GM12878 (cell line): ENCODE results near the gene NPAS2. TPM values are rescaled to one million over a fixed set of nuclear protein-coding genes. Genes with fewer than 3 reads are reported as not detected.

ENCODE experiments used
- ATAC-seq: fragments of 200-7000 bp; cut with Tn5 transposase; 3 replicates; pipeline ENCODE4 v1.9.1; 2020; ENCODE audit warnings: mild to moderate bottlenecking, moderate library complexity
- BruUV-seq: library from RNA; stranded (reverse); fragments of 400-500 nt; replicated peaks from 2 replicates; lab custom pipeline; 2021; lab: Mats Ljungman, UMichigan
- CTCF ChIA-PET: fragments of 300-600 bp; sonication (Branson Sonifier 250); formaldehyde crosslinking; extraction: SDS; loops from one replicate; lab custom pipeline; 2021; ENCODE audit warnings: inconsistent platforms; lab: Yijun Ruan, JAX
- POLR2A ChIA-PET: fragments of 350-600 bp; formaldehyde crosslinking; extraction: SDS; loops from one replicate; lab custom pipeline; 2021; ENCODE audit warnings: inconsistent platforms; lab: Charles Lee
- RAD21 ChIA-PET: fragments of 300-600 bp; sonication (Branson Sonifier 250); formaldehyde crosslinking; loops from one replicate; lab custom pipeline; 2023; ENCODE audit warnings: antibody characterized with exemption; ENCODE audit not compliant: unreplicated experiment; lab: Charles Lee
- SMC1A ChIA-PET: fragments of 300-600 bp; sonication (Branson Sonifier 250); formaldehyde crosslinking; loops from one replicate; lab custom pipeline; 2023; ENCODE audit not compliant: unreplicated experiment, uncharacterized antibody; lab: Charles Lee
- DNase-seq: peaks from one replicate; pipeline ENCODE4 v3.0.0-alpha.2; 2011; ENCODE audit warnings: low read depth, low spot score
- FAIRE-seq: peaks from 3 replicates; lab custom pipeline; 2011; peaks lifted over from hg19 to GRCh38; lab: Jason Lieb, UNC
- H2AFZ ChIP-seq: 2 replicates; pipeline ENCODE4 v1.6.0; 2011; ENCODE audit warnings: low read depth, low read length, control low read depth; ENCODE audit not compliant: control insufficient read depth
- H3K27ac ChIP-seq: 2 replicates; pipeline ENCODE4 v1.5.1; 2011; ENCODE audit warnings: control low read depth; ENCODE audit not compliant: control insufficient read depth, insufficient read depth
- H3K27me3 ChIP-seq, 2 experiments: replicated peaks in 1 of 2; 2 replicates each; pipeline versions ENCODE4 v1.6.0 to v1.6.1; 2011; ENCODE audit warnings: low read length in 1 of 2; ENCODE audit not compliant: control insufficient read depth in 2 of 2, insufficient read depth in 2 of 2
- H3K36me3 ChIP-seq, 2 experiments: 2 replicates each; pipeline ENCODE4 v1.5.1; 2011; ENCODE audit warnings: low read length in 1 of 2; ENCODE audit not compliant: control insufficient read depth in 2 of 2, insufficient read depth in 2 of 2
- H3K4me1 ChIP-seq: 2 replicates; pipeline ENCODE4 v1.6.1; 2011; ENCODE audit warnings: mild to moderate bottlenecking, low read length, moderate library complexity, mixed read lengths; ENCODE audit not compliant: control insufficient read depth, insufficient read depth
- H3K4me2 ChIP-seq: 2 replicates; pipeline ENCODE4 v1.6.0; 2011; ENCODE audit warnings: control low read depth; ENCODE audit not compliant: control insufficient read depth, insufficient read depth
- H3K4me3 ChIP-seq: fragments of 200-600 bp; sonication (generic); 2 replicates; pipeline ENCODE4 v1.5.1; 2016
- H3K79me2 ChIP-seq: 2 replicates; pipeline ENCODE4 v1.6.0; 2011; ENCODE audit warnings: low read length; ENCODE audit not compliant: control insufficient read depth, insufficient read depth
- H3K9ac ChIP-seq: 2 replicates; pipeline ENCODE4 v1.8.0; 2011; ENCODE audit warnings: low read length, control low read depth, mixed read lengths; ENCODE audit not compliant: control insufficient read depth, insufficient read depth
- H3K9me3 ChIP-seq: replicated peaks from 3 replicates; pipeline ENCODE4 v1.5.1; 2011; ENCODE audit warnings: mild to moderate bottlenecking, low read length; ENCODE audit not compliant: control insufficient read depth, insufficient read depth
- H4K20me1 ChIP-seq: 2 replicates; pipeline ENCODE4 v1.6.0; 2011; ENCODE audit not compliant: control insufficient read depth, insufficient read depth
- ASH2L ChIP-seq: fragments of 300-600, 200-600 bp; sonication (generic); IDR thresholded peaks from 2 replicates; pipeline ENCODE4 v1.6.1; 2017; ENCODE audit warnings: low read depth, mild to moderate bottlenecking, borderline replicate concordance
- ATF3 ChIP-seq: IDR thresholded peaks from 2 replicates; pipeline ENCODE4 v1.6.1; 2011; ENCODE audit warnings: low read depth, mild to moderate bottlenecking, low read length, moderate library complexity, borderline replicate concordance; ENCODE audit errors: extremely low read depth
- HDAC6 ChIP-seq: fragments of 200-600 bp; sonication (generic); IDR thresholded peaks from one replicate; pipeline ENCODE4 v1.8.0; 2017; ENCODE audit warnings: antibody characterized with exemption; ENCODE audit not compliant: unreplicated experiment
- NKRF ChIP-seq: fragments of 450-650 bp; conservative IDR thresholded peaks from 2 replicates; pipeline ENCODE4 v1.6.1; 2017; ENCODE audit warnings: mild to moderate bottlenecking, moderate library complexity
- RBBP5 ChIP-seq: fragments of 200-600 bp; sonication (generic); conservative IDR thresholded peaks from 2 replicates; pipeline ENCODE4 v1.6.1; 2016
- STAT1 ChIP-seq: fragments of 450-650 bp; conservative IDR thresholded peaks from 2 replicates; pipeline ENCODE4 v1.6.1; 2014; ENCODE audit warnings: antibody characterized with exemption, mild to moderate bottlenecking
- WGBS: methylation state at CpG from one replicate; pipeline ENCODE4 v1.1.6; 2016; ENCODE audit warnings: low lambda C conversion rate; ENCODE audit not compliant: insufficient replicate concordance, insufficient coverage; ENCODE audit errors: missing lambda C conversion rate; 5-methylcytosine and 5-hydroxymethylcytosine counted together
- in situ Hi-C: fragments of 300-500 bp; cut with MboI; formaldehyde crosslinking; loops from 9 replicates; pipeline ENCODE4 v1.14.3; 2018; ENCODE audit warnings: mixed read lengths
- intact Hi-C: fragments of 100-400 bp; cut with micrococcal nuclease; formaldehyde crosslinking; loops from one replicate; pipeline ENCODE4 v1.14.2; 2022; ENCODE audit not compliant: unreplicated experiment
- polyA plus RNA-seq, 11 experiments: library from polyadenylated mRNA; depleted of rRNA in 4 of 11; unstranded in 6 of 11; stranded (reverse) in 5 of 11; fragments of >200 nt; fragmentation: Nextera tagmentation in 4 of 11; fragmentation: Illumina TruSeq in 1 of 11; extraction: Ambion mirVana in 4 of 11; extraction: Trizol in 1 of 11; gene quantifications; 1 replicate in 1 of 11; 2 replicates in 10 of 11; pipeline versions ENCODE4 v1.2.1 to v1.2.3, GENCODE V29; 2011 to 2016; ENCODE audit warnings: inconsistent platforms in 2 of 11, missing spikeins in 2 of 11, low read depth in 1 of 11
- total RNA-seq, 4 experiments: library from RNA; depleted of rRNA in 3 of 4; stranded (reverse); fragments of >200 nt in 3 of 4; fragmentation: Illumina TruSeq in 1 of 4; extraction: Trizol in 1 of 4; gene quantifications; 2 replicates each; pipeline versions ENCODE4 v1.2.1 to v1.2.3, GENCODE V29; 2013 to 2021
- TF ChIP-seq, protein P1 (sequence below): IDR thresholded peaks from 2 replicates; pipeline ENCODE4 v1.6.1; 2012; ENCODE audit warnings: mild to moderate bottlenecking, low read depth, low read length
- TF ChIP-seq, protein P2 (sequence below): IDR thresholded peaks from 2 replicates; pipeline ENCODE4 v1.6.1; 2012; ENCODE audit warnings: low read length, inconsistent platforms

NPAS2 gene
- total and polyA plus RNA-seq, 10 of the 15 experiments (the other 5 are each of a cell fraction or from before 2014, with no cell fraction given): 0.08 TPM; not detected in 9

- TF ChIP-seq, protein P1, sequence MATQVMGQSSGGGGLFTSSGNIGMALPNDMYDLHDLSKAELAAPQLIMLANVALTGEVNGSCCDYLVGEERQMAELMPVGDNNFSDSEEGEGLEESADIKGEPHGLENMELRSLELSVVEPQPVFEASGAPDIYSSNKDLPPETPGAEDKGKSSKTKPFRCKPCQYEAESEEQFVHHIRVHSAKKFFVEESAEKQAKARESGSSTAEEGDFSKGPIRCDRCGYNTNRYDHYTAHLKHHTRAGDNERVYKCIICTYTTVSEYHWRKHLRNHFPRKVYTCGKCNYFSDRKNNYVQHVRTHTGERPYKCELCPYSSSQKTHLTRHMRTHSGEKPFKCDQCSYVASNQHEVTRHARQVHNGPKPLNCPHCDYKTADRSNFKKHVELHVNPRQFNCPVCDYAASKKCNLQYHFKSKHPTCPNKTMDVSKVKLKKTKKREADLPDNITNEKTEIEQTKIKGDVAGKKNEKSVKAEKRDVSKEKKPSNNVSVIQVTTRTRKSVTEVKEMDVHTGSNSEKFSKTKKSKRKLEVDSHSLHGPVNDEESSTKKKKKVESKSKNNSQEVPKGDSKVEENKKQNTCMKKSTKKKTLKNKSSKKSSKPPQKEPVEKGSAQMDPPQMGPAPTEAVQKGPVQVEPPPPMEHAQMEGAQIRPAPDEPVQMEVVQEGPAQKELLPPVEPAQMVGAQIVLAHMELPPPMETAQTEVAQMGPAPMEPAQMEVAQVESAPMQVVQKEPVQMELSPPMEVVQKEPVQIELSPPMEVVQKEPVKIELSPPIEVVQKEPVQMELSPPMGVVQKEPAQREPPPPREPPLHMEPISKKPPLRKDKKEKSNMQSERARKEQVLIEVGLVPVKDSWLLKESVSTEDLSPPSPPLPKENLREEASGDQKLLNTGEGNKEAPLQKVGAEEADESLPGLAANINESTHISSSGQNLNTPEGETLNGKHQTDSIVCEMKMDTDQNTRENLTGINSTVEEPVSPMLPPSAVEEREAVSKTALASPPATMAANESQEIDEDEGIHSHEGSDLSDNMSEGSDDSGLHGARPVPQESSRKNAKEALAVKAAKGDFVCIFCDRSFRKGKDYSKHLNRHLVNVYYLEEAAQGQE: no peak
These were observed 152.5 kb downstream of the NPAS2 start (continued) for GRCh38 chr2:100972452-100972851.

- ChIA-PET RAD21 (no interaction called here), SMC1A (no interaction called here), CTCF (no interaction called here), POLR2A (no interaction called here)
- H2AFZ ChIP-seq: no peak overlapping the region
- BruUV-seq: no TSS peak
- no peaks in the 10 kb centered on the region for H3K36me3 ChIP-seq
- DNase-seq (no peak), ATAC-seq (no peak), FAIRE-seq (no peak)
- no peaks in the 10 kb centered on the region for H3K79me2 ChIP-seq
- H3K4me1 ChIP-seq: peaks cover 14% of the 10 kb centered on the region
- TF ChIP-seq HDAC6: no peak
- TF ChIP-seq RBBP5: no peak
- TF ChIP-seq STAT1: no peak
- TF ChIP-seq ATF3: no peak
- no peak for TF ChIP-seq ASH2L
- TF ChIP-seq, protein P2, sequence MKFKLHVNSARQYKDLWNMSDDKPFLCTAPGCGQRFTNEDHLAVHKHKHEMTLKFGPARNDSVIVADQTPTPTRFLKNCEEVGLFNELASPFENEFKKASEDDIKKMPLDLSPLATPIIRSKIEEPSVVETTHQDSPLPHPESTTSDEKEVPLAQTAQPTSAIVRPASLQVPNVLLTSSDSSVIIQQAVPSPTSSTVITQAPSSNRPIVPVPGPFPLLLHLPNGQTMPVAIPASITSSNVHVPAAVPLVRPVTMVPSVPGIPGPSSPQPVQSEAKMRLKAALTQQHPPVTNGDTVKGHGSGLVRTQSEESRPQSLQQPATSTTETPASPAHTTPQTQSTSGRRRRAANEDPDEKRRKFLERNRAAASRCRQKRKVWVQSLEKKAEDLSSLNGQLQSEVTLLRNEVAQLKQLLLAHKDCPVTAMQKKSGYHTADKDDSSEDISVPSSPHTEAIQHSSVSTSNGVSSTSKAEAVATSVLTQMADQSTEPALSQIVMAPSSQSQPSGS: no peak
- no peak for TF ChIP-seq NKRF
- no peaks in the 10 kb centered on the region for H3K9me3 ChIP-seq
- 68% methylated on average over 22 of the region's 22 CpGs for WGBS
- H3K4me2 ChIP-seq: no peak overlapping the region
- H4K20me1 ChIP-seq: peaks cover 3% of the 10 kb centered on the region; the same call in 1 of the 2 replicates
- intact Hi-C loops (no loop called here), in situ Hi-C loops (no loop called here)
- no peak overlapping the region for H3K9ac ChIP-seq
- no peak overlapping the region for H3K4me3 ChIP-seq
- H3K27ac ChIP-seq: no peak overlapping the region
- H3K27me3 ChIP-seq: peaks cover 2 to 3% of the 10 kb centered on the region in 2 experiments; a peak in 3 of 4 replicates
These were observed 155.0 kb downstream of the NPAS2 start for GRCh38 chr2:100974712-100975520.
